Measurements from ENCODE around the gene NR3C1.

- TF ChIP-seq CTCF (optimal IDR thresholded peaks at IDR 0.05 in 1 of 3, IDR thresholded peaks at IDR 0.05 in 1 of 3, conservative IDR thresholded peaks at IDR 0.05 in 1 of 3; ENCODE audit: extremely low read depth in 1 of 3, insufficient read depth in 2 of 3, low read length in 3 of 3) (no peak), EZH2 (IDR thresholded peaks at IDR 0.05; ENCODE audit: low read length) (no peak)
Observed at GRCh38 chr5:143228597-143229293, 174.7 kb downstream of the NR3C1 start.

All from keratinocyte (primary cell).